Cardiac septum (tissue), 1 donor: ENCODE data around the gene PRKACB. TPM values are rescaled to one million over a fixed set of nuclear protein-coding genes. Genes with fewer than 3 reads are reported as not detected.

ENCODE experiments used
- DNase-seq: peaks from one replicate; pipeline ENCODE4 v3.0.0-alpha.2; 2020; ENCODE audit warnings: low spot score
- intact Hi-C: fragments of 100-400 bp; cut with DNase I; formaldehyde crosslinking; loops from one replicate; pipeline ENCODE4 v1.14.0; 2022
- total RNA-seq: library from RNA; stranded (reverse); fragmentation: NEBNext Ultra II Directional; extraction: Animal tissue kit (Norgen Biotek cat#: 25700); gene quantifications from one replicate; pipeline ENCODE4 v1.2.1, GENCODE V29; 2021
- donor health status: DM: no; HTN: no; CAD: no.

Gene PRKACB
- total RNA-seq, 1 donor from 2014 or later, result 41.8 TPM

DNA sequence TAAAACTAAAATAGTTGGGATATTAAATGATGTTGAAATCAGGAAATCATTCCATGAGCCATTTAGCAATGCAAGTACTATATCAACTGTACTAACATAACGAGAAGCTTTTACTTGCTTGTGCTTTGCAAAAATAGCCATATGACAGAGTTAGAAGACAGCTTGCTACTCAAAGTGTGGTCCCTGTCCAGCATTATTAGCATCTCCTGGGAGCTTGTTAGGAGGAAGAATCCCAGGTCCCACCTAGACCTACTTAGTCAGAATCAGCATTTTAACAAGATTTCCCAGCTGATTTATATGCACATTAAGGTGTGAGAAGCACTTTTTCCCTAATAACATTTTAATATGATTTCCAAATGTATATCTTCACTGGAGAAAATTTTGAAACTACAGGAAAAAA, 4.7 kb downstream of the PRKACB start:
- no peak for DNase-seq
- intact Hi-C loops, result loop anchor here (10.0 kb wide), 1 partner anchor 606 kb away; no protein-coding TSS in a partner anchor

DNA sequence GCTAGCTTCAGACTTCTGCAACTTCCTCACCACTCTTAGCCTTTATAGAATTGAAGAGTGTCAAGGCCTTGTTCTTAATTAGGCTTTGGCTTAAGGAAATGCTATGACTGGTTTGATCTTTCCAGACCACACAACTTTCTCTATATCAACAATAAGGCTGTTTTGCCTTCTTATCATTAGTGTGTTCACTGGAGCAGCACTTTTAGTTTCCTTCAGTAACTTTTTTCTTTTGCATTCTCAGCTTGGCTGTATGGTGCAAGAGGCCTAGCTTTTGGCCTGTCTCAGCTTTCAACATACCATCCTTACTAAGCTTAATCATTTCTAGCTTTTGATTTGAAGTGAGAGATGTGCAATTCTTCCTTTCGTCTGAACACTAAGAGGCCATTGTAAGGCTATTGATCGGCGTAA, 8.6 kb downstream of the PRKACB start:
- DNase-seq, result no peak
- intact Hi-C loops, result no loop called here

- intact Hi-C loops, result no loop called here
- DNase-seq, result no peak
Observed at GRCh38 chr1:84155517-84155916, 11.4 kb downstream of the PRKACB start.

- no peak for DNase-seq
- intact Hi-C loops, result no loop called here
Observed at GRCh38 chr1:84156210-84156621, 12.1 kb downstream of the PRKACB start.

DNA sequence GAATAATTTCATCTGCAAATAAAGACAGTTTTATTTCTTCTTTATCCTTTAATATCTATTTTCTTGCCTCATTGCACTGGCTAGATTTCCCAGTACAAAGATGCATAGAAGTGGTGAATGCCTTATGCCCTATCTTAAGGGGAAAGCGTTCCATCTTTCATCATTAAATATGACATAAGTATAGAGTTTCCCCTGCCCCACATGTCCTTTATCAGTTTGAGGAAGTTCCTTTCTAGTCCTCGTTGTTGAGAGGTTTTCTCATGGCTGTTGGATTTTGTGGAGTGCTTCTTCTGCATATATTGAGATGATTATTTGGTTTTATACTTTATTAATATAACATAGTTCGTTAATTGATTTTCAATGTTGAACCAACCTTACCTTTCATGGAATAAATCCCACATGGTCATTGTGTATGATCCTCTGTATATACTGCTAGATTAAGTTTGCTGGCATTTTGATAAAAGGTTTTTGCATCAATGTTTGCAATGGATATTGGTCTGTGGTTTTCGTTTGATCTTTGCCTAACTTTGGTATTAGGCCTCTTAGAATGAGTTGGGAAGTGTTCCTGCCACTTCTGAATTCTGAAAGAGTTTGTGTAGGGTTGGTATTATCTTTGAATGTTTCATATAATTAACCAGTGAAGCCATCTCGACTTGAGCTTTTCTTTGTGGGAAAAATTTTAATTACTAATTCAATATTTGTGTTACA, 15.6 kb downstream of the PRKACB start:
- no peak for DNase-seq
- intact Hi-C loops, result no loop called here

GRCh38 chr1:84162295-84162694, 18.2 kb downstream of the PRKACB start:
- intact Hi-C loops, result no loop called here
- no peak for DNase-seq

GRCh38 chr1:84163123-84163931, 19.3 kb downstream of the PRKACB start:
- intact Hi-C loops, result no loop called here
- DNase-seq, result no peak

- no peak for DNase-seq
- intact Hi-C loops, result no loop called here
Observed at GRCh38 chr1:84164161-84164560, 20.1 kb downstream of the PRKACB start.

GRCh38 chr1:84164567-84165021, 20.5 kb downstream of the PRKACB start:
- no peak for DNase-seq
- intact Hi-C loops, result no loop called here

- intact Hi-C loops, result no loop called here
- no peak for DNase-seq
Observed at GRCh38 chr1:84165601-84166000, 21.5 kb downstream of the PRKACB start.

- intact Hi-C loops, result no loop called here
- no peak for DNase-seq
Observed at GRCh38 chr1:84166797-84167196, 22.7 kb downstream of the PRKACB start.

- intact Hi-C loops, result no loop called here
- DNase-seq, result no peak
Observed at GRCh38 chr1:84168783-84169182, 24.7 kb downstream of the PRKACB start.

GRCh38 chr1:84170171-84170570, 26.1 kb downstream of the PRKACB start:
- intact Hi-C loops, result no loop called here
- DNase-seq, result no peak

- no peak for DNase-seq
- intact Hi-C loops, result no loop called here
Observed at GRCh38 chr1:84171481-84171880, 27.4 kb downstream of the PRKACB start.

- intact Hi-C loops, result no loop called here
Observed at GRCh38 chr1:84174051-84174556, 30.0 kb downstream of the PRKACB start.

DNA sequence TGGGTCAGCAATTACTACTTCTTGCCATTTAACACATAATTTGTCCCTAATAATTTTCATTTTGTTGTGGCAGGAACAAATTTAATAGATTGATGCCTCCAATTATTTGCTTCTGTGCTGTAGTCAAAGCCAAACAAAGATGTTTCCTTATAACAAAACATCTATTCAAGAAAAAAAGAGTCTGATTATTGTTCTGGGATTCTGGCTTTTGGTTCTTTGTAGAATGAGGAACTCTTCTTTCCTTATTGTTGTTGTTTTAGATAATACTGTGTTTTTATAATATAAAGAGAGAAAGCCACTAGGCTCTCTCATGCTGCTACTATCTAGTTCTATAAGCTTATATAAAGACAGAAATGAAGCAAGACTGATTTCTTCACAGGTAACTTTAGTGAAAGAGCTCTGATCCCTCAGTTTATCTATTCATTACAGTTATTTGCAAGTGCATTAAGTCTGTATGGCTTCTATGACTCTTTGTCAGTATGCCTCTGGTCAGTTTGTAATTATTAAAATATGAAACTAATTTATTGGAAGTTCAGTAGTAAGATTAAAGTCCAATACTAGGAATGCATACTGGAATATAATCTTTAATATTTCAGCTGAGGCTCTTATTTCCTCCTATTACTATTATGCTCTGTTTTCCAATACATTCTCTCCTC, 37.4 kb downstream of the PRKACB start:
- intact Hi-C loops, result no loop called here
- no peak for DNase-seq

More at GRCh38 chr1:84174051-84174556, 30.0 kb downstream of the PRKACB start:
- no peak for DNase-seq

- DNase-seq, result no peak
- intact Hi-C loops, result no loop called here
Observed at GRCh38 chr1:84190455-84190854, 46.4 kb downstream of the PRKACB start.

- DNase-seq, result no peak
- intact Hi-C loops, result no loop called here
Observed at GRCh38 chr1:84192681-84193080, 48.6 kb downstream of the PRKACB start.

- DNase-seq, result no peak
- intact Hi-C loops, result no loop called here
Observed at GRCh38 chr1:84198832-84199231, 54.8 kb downstream of the PRKACB start.

DNA sequence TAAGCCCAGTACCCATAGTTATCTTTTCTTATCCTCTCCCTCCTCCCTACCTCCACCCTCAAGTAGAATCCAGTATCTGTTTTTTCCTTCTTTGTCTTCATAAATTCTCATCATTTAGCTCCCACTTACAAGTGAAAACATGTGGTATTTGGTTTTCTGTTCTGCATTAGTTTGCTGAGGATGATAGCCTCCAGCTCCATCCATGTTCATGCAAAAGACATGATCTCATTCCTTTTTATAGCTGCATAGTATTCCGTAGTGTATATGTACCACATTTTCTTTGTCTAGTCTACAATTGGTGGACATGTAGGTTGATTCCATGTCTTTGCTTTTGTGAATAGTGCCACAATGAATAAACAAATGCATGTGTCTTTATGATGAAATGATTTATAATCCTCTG, 55.2 kb downstream of the PRKACB start:
- intact Hi-C loops, result no loop called here
- no peak for DNase-seq
